Frontal cortex (tissue), 4 donors: ENCODE data around the gene LLCFC1. TPM values are rescaled to one million over a fixed set of nuclear protein-coding genes. Genes with fewer than 3 reads are reported as not detected.

Source experiments
- DNase-seq, 2 donors: peaks; one replicate each; pipeline ENCODE4 v3.0.0; 2012; ENCODE audit warnings: low spot score in 2 of 2
- FAIRE-seq: peaks from 2 replicates; lab custom pipeline; 2012; peaks lifted over from hg19 to GRCh38; lab: Jason Lieb, UNC
- total RNA-seq: library from RNA; depleted of rRNA; stranded (reverse); fragments of >200 nt; gene quantifications from one replicate; pipeline ENCODE4 v1.2.3, GENCODE V29; 2014
- donor health status: control.
- donor health status: control.
- donor health status: control.

The LLCFC1 gene
- total RNA-seq, 1 donor from 2014 or later = not detected

GRCh38 chr7:142908921-142909890 lies 30.1 kb upstream of the LLCFC1 start:
- no peak for DNase-seq

GRCh38 chr7:142910031-142910433 lies 29.3 kb upstream of the LLCFC1 start:
- no peak for DNase-seq
- no peak for FAIRE-seq

More at GRCh38 chr7:142908921-142909890, 30.1 kb upstream of the LLCFC1 start:
- no peak for FAIRE-seq

GRCh38 chr7:142910481-142910880 lies 28.8 kb upstream of the LLCFC1 start:
- no peak for FAIRE-seq

GRCh38 chr7:142913051-142913450 lies 26.2 kb upstream of the LLCFC1 start:
- FAIRE-seq = no peak

More at GRCh38 chr7:142910481-142910880, 28.8 kb upstream of the LLCFC1 start:
- DNase-seq = no peak

DNA sequence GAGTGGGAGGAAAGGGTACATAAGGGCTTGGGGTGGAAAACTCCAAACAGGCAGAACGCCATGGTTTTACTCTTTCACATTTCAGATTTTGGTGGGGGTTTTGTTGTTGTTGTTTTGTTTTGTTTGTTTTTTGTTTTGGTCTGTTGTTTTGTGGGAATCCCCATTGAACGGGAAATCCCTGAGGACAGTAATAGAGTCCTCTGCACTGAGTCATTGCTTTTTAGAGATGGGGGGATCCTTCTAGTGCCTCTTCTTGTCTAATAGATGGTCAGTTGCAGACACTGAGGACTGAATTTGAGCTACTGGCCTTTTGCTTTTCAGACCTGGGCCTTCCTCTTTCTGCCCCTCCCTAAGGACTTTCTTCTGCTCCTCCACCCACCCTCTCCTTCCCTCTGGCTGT lies 25.7 kb upstream of the LLCFC1 start:
- FAIRE-seq = no peak

More at GRCh38 chr7:142913051-142913450, 26.2 kb upstream of the LLCFC1 start:
- DNase-seq = no peak

GRCh38 chr7:142914121-142914520 lies 25.2 kb upstream of the LLCFC1 start:
- no peak for FAIRE-seq
- DNase-seq = no peak

More for the DNA sequence above, 25.7 kb upstream of the LLCFC1 start:
- no peak for DNase-seq

DNA sequence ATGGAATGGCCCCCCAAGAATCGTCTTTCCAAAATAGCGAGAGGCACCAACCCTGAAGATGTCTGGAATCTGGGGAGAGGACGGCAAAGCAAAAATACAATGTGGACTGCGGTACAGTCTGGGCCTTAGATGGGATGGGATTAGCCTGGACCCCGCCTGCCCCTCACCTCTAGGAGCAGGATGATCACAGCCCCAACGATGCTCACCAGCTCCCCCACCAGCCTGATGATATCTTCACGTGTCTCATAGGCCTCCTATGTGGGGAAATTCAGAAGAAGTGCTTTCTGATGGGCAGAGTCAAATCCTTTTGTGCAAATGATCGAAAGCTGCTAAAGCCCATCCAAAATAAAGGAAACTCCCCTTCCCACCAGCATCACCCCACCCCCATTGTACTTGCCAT lies 24.0 kb upstream of the LLCFC1 start:
- DNase-seq (no peak), FAIRE-seq (no peak)

GRCh38 chr7:142916508-142916907 lies 22.8 kb upstream of the LLCFC1 start:
- no peak for DNase-seq
- FAIRE-seq = no peak

DNA sequence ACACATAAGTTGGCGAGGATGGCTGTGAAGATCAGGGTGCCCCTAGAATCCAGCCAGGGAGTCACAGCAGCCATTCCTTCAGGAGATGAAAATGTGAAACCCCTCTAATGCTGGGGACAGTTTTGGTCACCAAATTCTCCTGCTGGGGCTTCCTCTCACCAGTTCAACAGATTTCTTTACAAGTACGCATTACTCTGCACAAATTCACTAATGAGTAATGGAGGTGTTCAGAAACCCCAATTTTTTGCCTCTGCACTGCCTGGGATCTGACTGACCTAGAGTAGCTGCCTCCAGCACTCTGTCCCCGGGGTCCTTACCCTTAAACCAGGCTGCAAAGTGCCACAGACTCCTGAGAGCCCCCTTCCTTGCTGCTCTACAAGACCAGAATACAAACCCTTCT lies 21.8 kb upstream of the LLCFC1 start:
- no peak for DNase-seq
- no peak for FAIRE-seq

- DNase-seq (no peak), FAIRE-seq (no peak)
Measured at GRCh38 chr7:142918901-142919300, 20.4 kb upstream of the LLCFC1 start.

- no peak for FAIRE-seq
- no peak for DNase-seq
Measured at GRCh38 chr7:142919656-142920055, 19.6 kb upstream of the LLCFC1 start.

- no peak for FAIRE-seq
- DNase-seq = no peak
Measured at GRCh38 chr7:142923391-142923790, 15.9 kb upstream of the LLCFC1 start.

GRCh38 chr7:142925413-142925812 lies 13.9 kb upstream of the LLCFC1 start:
- DNase-seq (no peak), FAIRE-seq (no peak)

DNA sequence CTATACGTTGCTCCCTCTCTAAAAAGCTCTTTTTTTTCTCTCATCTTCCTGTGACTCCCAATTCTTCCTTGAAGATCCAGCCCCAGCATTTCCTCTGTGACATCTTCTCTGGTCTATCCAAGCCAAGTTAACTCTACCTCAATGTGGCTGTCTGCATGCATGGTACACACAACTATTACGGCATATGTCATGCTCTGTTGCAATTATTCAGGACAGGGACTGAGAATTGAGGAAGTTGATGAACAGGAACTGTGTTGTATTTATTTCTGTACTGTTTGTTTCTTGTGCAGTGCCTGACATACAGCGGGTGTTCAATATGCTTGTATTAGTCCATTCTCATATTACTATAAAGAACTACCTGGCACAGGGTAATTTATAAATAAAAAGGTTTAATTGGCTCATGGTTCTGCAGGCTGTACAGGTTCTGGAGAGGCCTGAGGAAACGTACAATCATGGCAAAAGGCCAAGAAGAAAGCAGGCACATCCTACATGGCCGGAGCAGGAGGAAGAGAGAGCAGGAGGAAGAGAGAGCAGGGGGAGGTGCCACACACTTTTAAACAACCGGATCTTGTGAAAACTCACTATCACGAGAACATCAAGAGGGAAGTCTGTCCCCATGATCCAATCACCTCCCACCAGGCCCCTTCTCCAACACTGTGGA lies 12.1 kb upstream of the LLCFC1 start:
- no peak for DNase-seq
- FAIRE-seq = no peak

- FAIRE-seq = no peak
Measured at GRCh38 chr7:142927949-142928348, 11.3 kb upstream of the LLCFC1 start.

GRCh38 chr7:142930126-142930730 lies 9.1 kb upstream of the LLCFC1 start:
- DNase-seq (no peak), FAIRE-seq (no peak)

More at GRCh38 chr7:142927949-142928348, 11.3 kb upstream of the LLCFC1 start:
- no peak for DNase-seq

- DNase-seq (no peak), FAIRE-seq (no peak)
Measured at GRCh38 chr7:142932386-142933091, 6.7 kb upstream of the LLCFC1 start.

DNA sequence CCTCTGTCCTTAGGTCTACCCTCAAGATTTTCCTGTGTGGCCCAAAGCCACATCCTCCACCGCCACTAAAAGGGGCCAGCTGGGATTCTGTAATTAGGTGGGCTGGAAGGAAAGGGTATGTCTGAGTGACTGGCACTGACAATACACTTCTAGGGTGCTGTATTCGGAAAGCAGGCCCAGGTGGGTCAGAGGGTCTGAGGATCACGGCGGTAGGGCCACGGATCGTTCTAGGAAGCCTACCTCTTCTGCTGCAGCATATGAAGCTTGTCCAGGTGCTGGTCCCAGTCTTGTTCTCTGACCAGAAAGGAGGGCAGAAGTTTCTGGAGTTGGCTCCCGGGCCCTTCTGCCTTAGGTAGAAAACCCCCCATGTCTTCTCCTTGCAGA lies 6.2 kb upstream of the LLCFC1 start:
- no peak for DNase-seq

GRCh38 chr7:142933624-142934023 lies 5.7 kb upstream of the LLCFC1 start, which contains the start of gene TRPV5:
Gene TRPV5, minus strand, starts transcription at chr7:142933746. Its CDS starts 287 bp downstream, at chr7:142933459.
- DNase-seq (no peak), FAIRE-seq (no peak)

More for the DNA sequence above, 6.2 kb upstream of the LLCFC1 start:
- FAIRE-seq = no peak

DNA sequence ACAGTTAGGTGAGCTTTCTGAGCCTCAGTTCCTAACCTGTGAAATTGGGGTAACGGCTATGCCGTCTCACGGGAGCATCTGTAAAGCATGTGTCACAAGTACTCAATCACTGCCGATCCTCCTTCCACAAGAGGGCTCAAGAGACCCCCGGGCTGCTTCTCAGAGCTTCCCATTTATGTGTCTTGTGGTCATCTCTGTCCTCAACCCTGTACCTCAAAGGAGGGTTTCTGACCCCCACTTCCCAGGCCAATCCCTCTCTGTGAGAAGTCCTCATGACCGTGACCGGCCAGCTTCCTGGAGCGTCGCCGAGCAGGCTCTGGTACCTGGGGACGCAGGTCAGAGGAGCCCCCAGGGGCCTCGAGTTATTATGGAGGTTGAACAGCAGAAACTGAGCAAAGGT lies 5.2 kb upstream of the LLCFC1 start:
- no peak for DNase-seq
- no peak for FAIRE-seq
